Activated CD8-positive, alpha-beta T cell treated with anti-CD3 and anti-CD28 coated beads for 36 hours (primary cell): Measurements from ENCODE around the gene PDGFC. TPM values are rescaled to one million over a fixed set of nuclear protein-coding genes. Genes with fewer than 3 reads are reported as not detected.

ENCODE experiments used
- ATAC-seq: fragments of 200-7000 bp; cut with Tn5 transposase; one replicate; pipeline ENCODE4 v1.10.0; 2021; ENCODE audit warnings: mild to moderate bottlenecking, moderate library complexity
- CTCF ChIA-PET: fragments of 350-600 bp; sonication (Branson Sonifier 250); formaldehyde crosslinking; loops from one replicate; lab custom pipeline; 2021; ENCODE audit warnings: antibody characterized with exemption; lab: Charles Lee
- POLR2A ChIA-PET: fragments of 350-600 bp; sonication (Branson Sonifier 250); formaldehyde crosslinking; loops from one replicate; lab custom pipeline; 2021; ENCODE audit warnings: antibody characterized with exemption; lab: Charles Lee
- DNase-seq: peaks from one replicate; pipeline ENCODE4 v3.0.0-alpha.2; 2020
- H3K27ac Mint-ChIP-seq: one replicate; pipeline ENCODE4 v1.8.0; 2021; ENCODE audit warnings: mild to moderate bottlenecking, mixed read lengths
- H3K27me3 Mint-ChIP-seq: one replicate; pipeline ENCODE4 v1.8.0; 2021; ENCODE audit warnings: mixed read lengths
- H3K36me3 Mint-ChIP-seq: one replicate; pipeline ENCODE4 v1.8.0; 2021; ENCODE audit warnings: low read depth, mixed read lengths
- H3K4me1 Mint-ChIP-seq: one replicate; pipeline ENCODE4 v1.8.0; 2021; ENCODE audit warnings: low read depth, mixed read lengths
- H3K4me3 Mint-ChIP-seq: one replicate; pipeline ENCODE4 v1.8.0; 2021; ENCODE audit warnings: mild to moderate bottlenecking, moderate library complexity, mixed read lengths
- H3K9me3 Mint-ChIP-seq: one replicate; pipeline ENCODE4 v1.8.0; 2021; ENCODE audit warnings: mixed read lengths
- intact Hi-C: fragments of 100-400 bp; cut with micrococcal nuclease; formaldehyde crosslinking; loops from one replicate; pipeline ENCODE4 v1.10.0; 2022
- total RNA-seq, 2 experiments: library from RNA; stranded (reverse); gene quantifications; one replicate each; pipeline ENCODE4 v1.2.3, GENCODE V29; 2021
- TF ChIP-seq, protein P1 (sequence below): fragments of 200-600 bp; IDR thresholded peaks from one replicate; pipeline ENCODE4 v1.8.0; 2022; ENCODE audit warnings: antibody characterized with exemption, mild to moderate bottlenecking

The PDGFC gene
- total RNA-seq, 2 experiments from 2014 or later: not detected

DNA sequence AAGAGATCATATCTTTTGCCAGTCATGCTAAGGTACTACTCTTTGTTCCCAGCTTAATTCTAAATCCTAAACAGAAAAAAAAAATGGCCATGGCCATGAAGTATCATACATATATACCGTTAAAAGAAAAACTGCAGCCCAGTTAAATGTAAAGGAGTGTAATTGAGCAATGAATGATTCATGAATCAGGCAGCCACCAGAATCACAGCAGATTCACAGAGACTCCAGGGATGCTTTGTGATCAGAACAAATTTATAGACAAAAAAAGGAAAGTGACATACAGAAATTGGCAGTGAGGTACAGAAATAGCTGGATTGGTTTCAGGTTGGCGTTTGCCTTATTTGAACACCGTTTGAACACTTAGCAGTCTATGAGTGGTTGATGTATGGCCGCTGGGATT is 42.1 kb upstream of the PDGFC start:
- H3K9me3 Mint-ChIP-seq: no peaks in the 10 kb centered on the region
- no peak for DNase-seq
- ChIA-PET POLR2A (no interaction called here), CTCF (no interaction called here)
- H3K4me1 Mint-ChIP-seq: no peaks in the 10 kb centered on the region
- H3K27me3 Mint-ChIP-seq: no peaks in the 10 kb centered on the region
- no peaks in the 10 kb centered on the region for H3K36me3 Mint-ChIP-seq
- TF ChIP-seq, protein P1, sequence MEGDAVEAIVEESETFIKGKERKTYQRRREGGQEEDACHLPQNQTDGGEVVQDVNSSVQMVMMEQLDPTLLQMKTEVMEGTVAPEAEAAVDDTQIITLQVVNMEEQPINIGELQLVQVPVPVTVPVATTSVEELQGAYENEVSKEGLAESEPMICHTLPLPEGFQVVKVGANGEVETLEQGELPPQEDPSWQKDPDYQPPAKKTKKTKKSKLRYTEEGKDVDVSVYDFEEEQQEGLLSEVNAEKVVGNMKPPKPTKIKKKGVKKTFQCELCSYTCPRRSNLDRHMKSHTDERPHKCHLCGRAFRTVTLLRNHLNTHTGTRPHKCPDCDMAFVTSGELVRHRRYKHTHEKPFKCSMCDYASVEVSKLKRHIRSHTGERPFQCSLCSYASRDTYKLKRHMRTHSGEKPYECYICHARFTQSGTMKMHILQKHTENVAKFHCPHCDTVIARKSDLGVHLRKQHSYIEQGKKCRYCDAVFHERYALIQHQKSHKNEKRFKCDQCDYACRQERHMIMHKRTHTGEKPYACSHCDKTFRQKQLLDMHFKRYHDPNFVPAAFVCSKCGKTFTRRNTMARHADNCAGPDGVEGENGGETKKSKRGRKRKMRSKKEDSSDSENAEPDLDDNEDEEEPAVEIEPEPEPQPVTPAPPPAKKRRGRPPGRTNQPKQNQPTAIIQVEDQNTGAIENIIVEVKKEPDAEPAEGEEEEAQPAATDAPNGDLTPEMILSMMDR: no peak
- no peak overlapping the region for H3K27ac Mint-ChIP-seq
- no peak for ATAC-seq
- H3K4me3 Mint-ChIP-seq: no peak overlapping the region
- intact Hi-C loops: no loop called here

DNA sequence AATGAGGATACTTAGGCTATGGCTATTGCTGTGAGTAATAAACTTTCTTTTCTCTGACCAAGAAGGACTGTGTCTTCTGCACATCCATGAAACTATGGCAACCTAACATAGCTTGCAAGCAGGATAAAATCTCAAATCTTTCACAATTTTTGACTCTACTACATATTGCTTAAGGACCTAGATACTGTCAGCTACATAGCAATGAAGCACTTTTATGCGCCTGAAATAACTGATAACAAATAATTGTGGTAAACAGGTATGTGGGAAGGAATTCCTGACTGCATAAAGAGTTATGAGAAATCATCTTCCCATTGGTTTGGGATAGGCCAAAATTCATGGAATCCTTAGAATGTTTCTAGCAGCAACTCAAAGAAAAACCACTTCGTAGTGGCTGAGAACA is 41.2 kb upstream of the PDGFC start:
- no peak for DNase-seq
- intact Hi-C loops: no loop called here
- no peak for ATAC-seq
- H3K9me3 Mint-ChIP-seq: no peaks in the 10 kb centered on the region
- ChIA-PET CTCF (no interaction called here), POLR2A (no interaction called here)
- no peak overlapping the region for H3K27ac Mint-ChIP-seq
- no peaks in the 10 kb centered on the region for H3K4me1 Mint-ChIP-seq
- TF ChIP-seq, protein P1: no peak
- no peak overlapping the region for H3K4me3 Mint-ChIP-seq
- no peaks in the 10 kb centered on the region for H3K36me3 Mint-ChIP-seq
- H3K27me3 Mint-ChIP-seq: no peaks in the 10 kb centered on the region

DNA sequence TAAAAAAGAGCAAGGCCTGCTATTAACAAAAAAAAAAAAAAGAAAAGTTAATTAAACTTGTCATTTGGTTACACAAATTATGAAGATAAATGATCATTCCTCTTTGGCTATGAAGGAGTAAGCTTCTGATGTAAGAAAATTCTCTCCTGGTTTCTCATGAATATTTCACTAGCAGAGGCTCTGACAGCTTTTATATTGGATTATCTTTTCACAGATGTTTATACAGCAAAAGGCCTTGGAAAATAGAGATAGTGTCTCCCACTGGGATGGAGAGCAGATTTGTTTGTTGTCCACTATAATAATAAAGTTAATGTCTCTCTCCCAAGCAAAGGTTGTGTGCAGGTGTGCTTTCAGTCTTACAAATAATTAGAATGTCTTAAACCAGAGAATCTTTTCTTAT is 40.7 kb upstream of the PDGFC start:
- H3K9me3 Mint-ChIP-seq: no peaks in the 10 kb centered on the region
- H3K4me3 Mint-ChIP-seq: no peak overlapping the region
- no peaks in the 10 kb centered on the region for H3K27me3 Mint-ChIP-seq
- POLR2A ChIA-PET: no interaction called here
- intact Hi-C loops: no loop called here
- CTCF ChIA-PET: no interaction called here
- DNase-seq (no peak), ATAC-seq (no peak)
- H3K36me3 Mint-ChIP-seq: no peaks in the 10 kb centered on the region
- TF ChIP-seq, protein P1: no peak
- no peak overlapping the region for H3K27ac Mint-ChIP-seq
- H3K4me1 Mint-ChIP-seq: no peaks in the 10 kb centered on the region

DNA sequence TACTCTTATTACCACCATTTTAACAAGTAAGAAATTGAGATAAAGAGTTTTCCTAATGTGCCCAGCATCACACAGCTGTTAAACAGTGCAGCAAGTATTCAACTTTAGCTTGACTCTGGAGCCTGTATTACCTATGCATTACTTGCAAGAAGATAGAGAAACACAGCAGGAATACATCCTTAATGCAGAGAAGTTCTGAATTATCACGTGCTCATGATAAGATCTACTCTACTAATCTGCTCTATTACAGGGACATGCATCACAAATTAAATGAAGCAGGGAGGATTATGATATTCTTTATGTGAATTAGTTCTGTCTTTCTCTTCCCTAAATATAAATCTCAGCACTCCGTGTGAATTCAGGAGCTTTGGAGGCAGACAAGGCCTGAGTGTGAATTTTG is 39.0 kb upstream of the PDGFC start:
- Mint-ChIP-seq H3K36me3 (no peaks in the 10 kb centered on the region), H3K4me3 (no peak overlapping the region), H3K27me3 (no peaks in the 10 kb centered on the region), H3K4me1 (no peaks in the 10 kb centered on the region), H3K27ac (no peak overlapping the region), H3K9me3 (no peaks in the 10 kb centered on the region)
- ChIA-PET CTCF (no interaction called here), POLR2A (no interaction called here)
- ATAC-seq (no peak), DNase-seq (no peak)
- intact Hi-C loops: no loop called here
- TF ChIP-seq, protein P1: no peak

DNA sequence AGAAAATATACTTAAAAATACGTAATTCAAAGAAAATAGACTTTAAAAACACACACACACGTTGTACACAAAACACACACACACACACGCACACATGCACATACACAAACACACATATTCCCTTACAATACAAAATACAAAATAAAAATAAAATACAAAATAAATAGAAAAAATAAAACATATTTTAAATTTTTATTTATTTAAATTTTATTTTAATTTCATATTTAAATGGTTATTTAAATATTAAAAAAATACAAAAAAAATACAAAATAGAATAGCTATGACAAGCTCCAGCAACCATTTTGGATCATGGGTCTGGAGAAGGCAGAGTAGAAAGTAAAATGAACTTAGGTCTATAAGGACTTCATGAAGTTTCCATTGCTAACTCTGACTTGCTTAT is 34.2 kb upstream of the PDGFC start:
- intact Hi-C loops: no loop called here
- CTCF ChIA-PET: no interaction called here
- POLR2A ChIA-PET: no interaction called here
- Mint-ChIP-seq H3K4me1 (no peaks in the 10 kb centered on the region), H3K27me3 (no peaks in the 10 kb centered on the region), H3K4me3 (no peak overlapping the region), H3K9me3 (no peaks in the 10 kb centered on the region), H3K27ac (no peak overlapping the region), H3K36me3 (no peaks in the 10 kb centered on the region)
- no peak for ATAC-seq
- no peak for DNase-seq
- TF ChIP-seq, protein P1: no peak
